D721Med (cell line): ENCODE results near the gene MIXL1.
A peak's percentile ranks its signal among the peaks of the same experiment; 100 is the strongest.
"Not testable (repeated sequence)": the region's sequence is repeated elsewhere in the genome, so short reads cannot be mapped to it uniquely, and the experiment has no call there.

Experiments used
- DNase-seq: peaks from one replicate; pipeline ENCODE4 v3.0.0; 2011; ENCODE audit warnings: low spot score; ENCODE audit not compliant: insufficient read length
- FAIRE-seq: peaks from 2 replicates; lab custom pipeline; 2011; peaks lifted over from hg19 to GRCh38; lab: Jason Lieb, UNC
- CTCF ChIP-seq: IDR thresholded peaks from 2 replicates; pipeline ENCODE4 v1.5.1; 2012; ENCODE audit warnings: mild to moderate bottlenecking, control low read depth; ENCODE audit not compliant: insufficient read depth; ENCODE audit errors: missing control alignments

Gene MIXL1

GRCh38 chr1:226253933-226254332 lies 30.5 kb downstream of the MIXL1 start:
- TF ChIP-seq CTCF = no peak
- FAIRE-seq (no peak), DNase-seq (no peak)

GRCh38 chr1:226255380-226255779 lies 31.9 kb downstream of the MIXL1 start:
- FAIRE-seq = peak; percentile 32

GRCh38 chr1:226261818-226262217 lies 38.4 kb downstream of the MIXL1 start:
- peak; percentile 84 for FAIRE-seq
- no peak for DNase-seq
- TF ChIP-seq CTCF = no peak

More at GRCh38 chr1:226255380-226255779, 31.9 kb downstream of the MIXL1 start:
- TF ChIP-seq CTCF = no peak
- DNase-seq = no peak

- FAIRE-seq (peak; percentile 80), DNase-seq (no peak)
- no peak for TF ChIP-seq CTCF
These were observed 45.1 kb downstream of the MIXL1 start for GRCh38 chr1:226268421-226269124.

GRCh38 chr1:226272233-226272902 lies 48.9 kb downstream of the MIXL1 start:
- not testable (repeated sequence) for FAIRE-seq, DNase-seq

GRCh38 chr1:226274138-226274537 lies 50.7 kb downstream of the MIXL1 start:
- DNase-seq (no peak), FAIRE-seq (no peak)
- no peak for TF ChIP-seq CTCF

GRCh38 chr1:226276077-226276682 lies 52.7 kb downstream of the MIXL1 start:
- no peak for DNase-seq
- TF ChIP-seq CTCF = no peak
- peak; percentile 84 for FAIRE-seq
